IMR-90 (cell line): Measurements from ENCODE around the gene OPRL1. TPM values are rescaled to one million over a fixed set of nuclear protein-coding genes. Genes with fewer than 3 reads are reported as not detected.
A peak's percentile ranks its signal among the peaks of the same experiment; 100 is the strongest.

Experiments used
- ATAC-seq: fragments of 200-7000 bp; cut with Tn5 transposase; 2 replicates; pipeline ENCODE4 v1.9.1; 2020; ENCODE audit warnings: low read depth, mild to moderate bottlenecking, moderate library complexity
- BruUV-seq: library from RNA; stranded (reverse); fragments of 400-500 nt; replicated peaks from 2 replicates; lab custom pipeline; 2021; lab: Mats Ljungman, UMichigan
- CTCF ChIA-PET: fragments of 300-600 bp; formaldehyde crosslinking; extraction: SDS; loops from one replicate; lab custom pipeline; 2021; ENCODE audit warnings: antibody characterized with exemption; lab: Yijun Ruan, JAX
- POLR2A ChIA-PET: fragments of 300-600 bp; sonication (Branson Sonifier 250); formaldehyde crosslinking; loops from one replicate; lab custom pipeline; 2022; ENCODE audit warnings: antibody characterized with exemption; ENCODE audit not compliant: unreplicated experiment; lab: Charles Lee
- DNase-seq: peaks from one replicate; pipeline ENCODE4 v3.0.0; 2013
- H2AFZ ChIP-seq: replicated peaks from 2 replicates; pipeline ENCODE3; 2013; ENCODE audit warnings: low read length, mild to moderate bottlenecking; ENCODE audit not compliant: poor library complexity
- H2AK5ac ChIP-seq: 2 replicates; pipeline ENCODE4 v1.6.1; 2013; ENCODE audit warnings: low read depth, low read length, inconsistent platforms
- H2AK9ac ChIP-seq: replicated peaks from 2 replicates; pipeline ENCODE3; 2013; ENCODE audit warnings: mild to moderate bottlenecking, low read depth, low read length, moderate library complexity; ENCODE audit not compliant: poor library complexity
- H2BK120ac ChIP-seq: 2 replicates; pipeline ENCODE4 v1.6.1; 2013; ENCODE audit warnings: low read depth, low read length, inconsistent platforms
- H2BK15ac ChIP-seq: 3 replicates; pipeline ENCODE4 v1.6.1; 2013; ENCODE audit warnings: low read depth, low read length, inconsistent platforms
- H2BK20ac ChIP-seq: 2 replicates; pipeline ENCODE4 v1.6.1; 2013; ENCODE audit warnings: low read depth, mild to moderate bottlenecking, inconsistent platforms, low read length, moderate library complexity
- H2BK5ac ChIP-seq: 2 replicates; pipeline ENCODE4 v1.6.1; 2013; ENCODE audit warnings: mild to moderate bottlenecking, low read depth, low read length, inconsistent platforms; ENCODE audit not compliant: poor library complexity, severe bottlenecking
- H3K14ac ChIP-seq: replicated peaks from 2 replicates; pipeline ENCODE4 v1.6.1; 2013; ENCODE audit warnings: low read depth, low read length, inconsistent platforms
- H3K18ac ChIP-seq: 2 replicates; pipeline ENCODE4 v1.6.1; 2013; ENCODE audit warnings: low read depth, low read length, control low read depth
- H3K23ac ChIP-seq: 2 replicates; pipeline ENCODE4 v1.6.1; 2013; ENCODE audit warnings: low read depth, low read length, inconsistent platforms
- H3K27ac ChIP-seq: 2 replicates; pipeline ENCODE4 v1.5.1; 2013; ENCODE audit warnings: mild to moderate bottlenecking, control low read depth, low read length; ENCODE audit not compliant: insufficient read depth
- H3K27me3 ChIP-seq: 2 replicates; pipeline ENCODE4 v1.6.1; 2013; ENCODE audit warnings: low read length; ENCODE audit not compliant: control insufficient read depth, insufficient read depth
- H3K36me3 ChIP-seq: 2 replicates; pipeline ENCODE4 v1.6.1; 2013; ENCODE audit warnings: low read length, mixed read lengths; ENCODE audit not compliant: control insufficient read depth, insufficient read depth
- H3K4ac ChIP-seq: 2 replicates; pipeline ENCODE4 v1.6.1; 2013; ENCODE audit warnings: low read depth, low read length, inconsistent platforms
- H3K4me1 ChIP-seq: 2 replicates; pipeline ENCODE4 v1.6.1; 2013; ENCODE audit warnings: low read length, mixed read lengths; ENCODE audit not compliant: control insufficient read depth, insufficient read depth
- H3K4me2 ChIP-seq: 2 replicates; pipeline ENCODE4 v1.6.1; 2013; ENCODE audit warnings: low read depth, mild to moderate bottlenecking, control low read depth, low read length, moderate library complexity
- H3K4me3 ChIP-seq: 2 replicates; pipeline ENCODE4 v1.5.1; 2013; ENCODE audit warnings: low read depth, mild to moderate bottlenecking, control low read depth, low read length, moderate library complexity; ENCODE audit not compliant: insufficient read depth
- H3K56ac ChIP-seq: 2 replicates; pipeline ENCODE4 v1.6.1; 2013; ENCODE audit warnings: low read length, inconsistent platforms; ENCODE audit not compliant: insufficient read depth; ENCODE audit errors: extremely low read depth
- H3K79me1 ChIP-seq, 2 experiments: 2 replicates each; pipeline ENCODE4 v1.6.1; 2013; ENCODE audit warnings: low read length in 2 of 2, inconsistent platforms in 1 of 2, low read depth in 1 of 2
- H3K9ac ChIP-seq: 2 replicates; pipeline ENCODE4 v1.6.1; 2013; ENCODE audit warnings: low read depth, low read length, control low read depth
- H3K9me1 ChIP-seq: 2 replicates; pipeline ENCODE4 v1.6.1; 2013; ENCODE audit warnings: low read length, inconsistent platforms; ENCODE audit not compliant: insufficient read depth
- H3K9me3 ChIP-seq: 2 replicates; pipeline ENCODE4 v1.6.1; 2013; ENCODE audit warnings: low read length; ENCODE audit not compliant: control insufficient read depth, insufficient read depth
- H4K20me1 ChIP-seq: 2 replicates; pipeline ENCODE4 v1.6.1; 2013; ENCODE audit warnings: low read length, inconsistent platforms; ENCODE audit not compliant: insufficient read depth
- H4K5ac ChIP-seq: 2 replicates; pipeline ENCODE4 v1.6.1; 2013; ENCODE audit warnings: mild to moderate bottlenecking, low read depth, low read length, control low read depth
- H4K8ac ChIP-seq, 2 experiments: 2 replicates each; pipeline ENCODE4 v1.6.1; 2013; ENCODE audit warnings: low read depth in 2 of 2, low read length in 2 of 2, control low read depth in 1 of 2, inconsistent platforms in 1 of 2
- H4K91ac ChIP-seq: 2 replicates; pipeline ENCODE4 v1.6.1; 2013; ENCODE audit warnings: low read depth, low read length, inconsistent platforms; ENCODE audit not compliant: insufficient read depth
- CHD1 ChIP-seq: IDR thresholded peaks from 2 replicates; pipeline ENCODE4 v1.6.1; 2012; ENCODE audit warnings: low read depth, low read length, improper control_type of control experiment
- FOS ChIP-seq: fragments of 150-350 bp; IDR thresholded peaks from 2 replicates; pipeline ENCODE4 v1.6.1; 2016; ENCODE audit warnings: low read depth, low read length
- MAZ ChIP-seq: IDR thresholded peaks from 2 replicates; pipeline ENCODE4 v1.6.1; 2012; ENCODE audit warnings: low read depth, mild to moderate bottlenecking, low read length, improper control_type of control experiment, moderate library complexity, borderline replicate concordance
- MXI1 ChIP-seq: IDR thresholded peaks from 2 replicates; pipeline ENCODE4 v1.6.1; 2012; ENCODE audit warnings: low read depth, mild to moderate bottlenecking, low read length, moderate library complexity, borderline replicate concordance
- POLR2A ChIP-seq: IDR thresholded peaks from 2 replicates; pipeline ENCODE4 v1.6.1; 2012; ENCODE audit warnings: mild to moderate bottlenecking, low read depth, low read length
- RAD21 ChIP-seq: IDR thresholded peaks from 2 replicates; pipeline ENCODE4 v1.6.1; 2012; ENCODE audit warnings: low read length, improper control_type of control experiment
- RFX5 ChIP-seq: IDR thresholded peaks from 2 replicates; pipeline ENCODE4 v1.8.0; 2012; ENCODE audit warnings: low read depth, mild to moderate bottlenecking, low read length, moderate library complexity
- SMC3 ChIP-seq: fragments of 150-350 bp; IDR thresholded peaks from 2 replicates; pipeline ENCODE4 v1.6.1; 2016; ENCODE audit warnings: low read depth, mild to moderate bottlenecking, antibody characterized with exemption, low read length, moderate library complexity
- USF2 ChIP-seq: fragments of 150-350 bp; IDR thresholded peaks from 2 replicates; pipeline ENCODE4 v1.6.1; 2017; ENCODE audit warnings: mild to moderate bottlenecking, antibody characterized with exemption, low read length, low read depth
- WGBS, 2 experiments: methylation state at CpG; one replicate each; pipeline versions ENCODE4 v1.1.5 to v1.1.7; 2013; ENCODE audit warnings: missing lambda C conversion rate in 2 of 2; ENCODE audit not compliant: insufficient read length in 1 of 2; ENCODE audit errors: extremely low coverage in 2 of 2; 5-methylcytosine and 5-hydroxymethylcytosine counted together
- dilution Hi-C: fragments of 300-500 bp; cut with HindIII; formaldehyde crosslinking; loops from one replicate; pipeline ENCODE4 v1.14.3; 2018; ENCODE audit warnings: low sequenced_read_pairs; ENCODE audit not compliant: unreplicated experiment
- in situ Hi-C: fragments of 300-500 bp; cut with MboI; formaldehyde crosslinking; loops from 3 replicates; pipeline ENCODE4 v1.14.3; 2019; ENCODE audit warnings: low sequenced_read_pairs, inconsistent platforms, mixed read lengths
- intact Hi-C: fragments of 100-400 bp; cut with micrococcal nuclease; formaldehyde crosslinking; loops from 2 replicates; pipeline ENCODE4 v1.10.0; 2022
- polyA plus RNA-seq, 3 experiments: library from polyadenylated mRNA; depleted of rRNA; stranded (reverse); fragments of >200 nt; gene quantifications; 2 replicates each; pipeline ENCODE4 v1.2.3, GENCODE V29; 2012; ENCODE audit warnings: low replicate concordance in 1 of 3
- total RNA-seq: library from RNA; depleted of rRNA; stranded (reverse); fragments of >200 nt; gene quantifications from 2 replicates; pipeline ENCODE4 v1.2.3, GENCODE V29; 2012
- TF ChIP-seq, protein P1 (sequence below): conservative IDR thresholded peaks from 2 replicates; pipeline ENCODE4 v1.5.1; 2012; ENCODE audit warnings: mild to moderate bottlenecking, low read depth, low read length, improper control_type of control experiment
- TF ChIP-seq, protein P2 (sequence below): fragments of 150-350 bp; IDR thresholded peaks from 2 replicates; pipeline ENCODE4 v1.6.1; 2016; ENCODE audit warnings: low read depth, mild to moderate bottlenecking, low read length, moderate library complexity, borderline replicate concordance

Gene OPRL1
- total and polyA plus RNA-seq, 2 of the 4 experiments (the other 2 are of a cell fraction), result 0.36 to 1.2 TPM

- Histone ChIP-seq H3K9me1 (no peaks in the 10 kb centered on the region), H2BK120ac (no peak overlapping the region), H4K20me1 (peaks cover 15% of the 10 kb centered on the region), H2BK5ac (no peak overlapping the region), H3K27me3 (peaks cover 50% of the 10 kb centered on the region), H3K9ac (no peak overlapping the region), H3K23ac (no peak overlapping the region), H4K8ac (no peak overlapping the region), H4K91ac (no peak overlapping the region), H3K36me3 (no peaks in the 10 kb centered on the region), H4K5ac (no peak overlapping the region), H3K4ac (no peak overlapping the region), H3K4me2 (peak overlapping the region; percentile 81), H2BK15ac (no peak overlapping the region), H2BK20ac (no peak overlapping the region), H3K27ac (no peak overlapping the region), H3K56ac (no peak overlapping the region), H2AK5ac (no peak overlapping the region), H3K9me3 (peaks cover 8% of the 10 kb centered on the region; the same call in 1 of the 2 replicates), H3K14ac (no peak overlapping the region), H3K4me1 (peaks cover 13% of the 10 kb centered on the region), H2AFZ (peak overlapping the region; percentile 95), H3K79me1 (peaks cover 3 to 7% of the 10 kb centered on the region in 2 experiments; a peak in 3 of 4 replicates), H2AK9ac (no peak overlapping the region), H3K18ac (no peak overlapping the region), H3K4me3 (peak overlapping the region; percentile 63)
- intact Hi-C loops, result loop anchor here (1.0 kb wide), 1 partner anchor 37 kb away; no protein-coding TSS in a partner anchor
- ATAC-seq (peak; percentile 53), DNase-seq (peak; percentile 67)
- dilution Hi-C loops, result no loop called here
- ChIA-PET CTCF (interaction anchor here (0.6 to 1.3 kb wide), 5 partner anchors 26 to 178 kb away, joined by 3 to 6 read pairs (median 4); no protein-coding TSS in a partner anchor), POLR2A (no interaction called here)
- WGBS, 2 experiments, result 2% methylated on average over 7 of the region's 52 CpGs; no CpG with 5 or more reads in 1 of the 2 experiments
- TF ChIP-seq MAZ, result no peak
- TF ChIP-seq RAD21, result peak; percentile 59
- TF ChIP-seq FOS, result no peak
- no peak for TF ChIP-seq USF2
- TF ChIP-seq, protein P1, sequence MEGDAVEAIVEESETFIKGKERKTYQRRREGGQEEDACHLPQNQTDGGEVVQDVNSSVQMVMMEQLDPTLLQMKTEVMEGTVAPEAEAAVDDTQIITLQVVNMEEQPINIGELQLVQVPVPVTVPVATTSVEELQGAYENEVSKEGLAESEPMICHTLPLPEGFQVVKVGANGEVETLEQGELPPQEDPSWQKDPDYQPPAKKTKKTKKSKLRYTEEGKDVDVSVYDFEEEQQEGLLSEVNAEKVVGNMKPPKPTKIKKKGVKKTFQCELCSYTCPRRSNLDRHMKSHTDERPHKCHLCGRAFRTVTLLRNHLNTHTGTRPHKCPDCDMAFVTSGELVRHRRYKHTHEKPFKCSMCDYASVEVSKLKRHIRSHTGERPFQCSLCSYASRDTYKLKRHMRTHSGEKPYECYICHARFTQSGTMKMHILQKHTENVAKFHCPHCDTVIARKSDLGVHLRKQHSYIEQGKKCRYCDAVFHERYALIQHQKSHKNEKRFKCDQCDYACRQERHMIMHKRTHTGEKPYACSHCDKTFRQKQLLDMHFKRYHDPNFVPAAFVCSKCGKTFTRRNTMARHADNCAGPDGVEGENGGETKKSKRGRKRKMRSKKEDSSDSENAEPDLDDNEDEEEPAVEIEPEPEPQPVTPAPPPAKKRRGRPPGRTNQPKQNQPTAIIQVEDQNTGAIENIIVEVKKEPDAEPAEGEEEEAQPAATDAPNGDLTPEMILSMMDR, result peak; percentile 64
- TF ChIP-seq, protein P2, sequence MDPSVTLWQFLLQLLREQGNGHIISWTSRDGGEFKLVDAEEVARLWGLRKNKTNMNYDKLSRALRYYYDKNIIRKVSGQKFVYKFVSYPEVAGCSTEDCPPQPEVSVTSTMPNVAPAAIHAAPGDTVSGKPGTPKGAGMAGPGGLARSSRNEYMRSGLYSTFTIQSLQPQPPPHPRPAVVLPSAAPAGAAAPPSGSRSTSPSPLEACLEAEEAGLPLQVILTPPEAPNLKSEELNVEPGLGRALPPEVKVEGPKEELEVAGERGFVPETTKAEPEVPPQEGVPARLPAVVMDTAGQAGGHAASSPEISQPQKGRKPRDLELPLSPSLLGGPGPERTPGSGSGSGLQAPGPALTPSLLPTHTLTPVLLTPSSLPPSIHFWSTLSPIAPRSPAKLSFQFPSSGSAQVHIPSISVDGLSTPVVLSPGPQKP, result no peak
- no peak for TF ChIP-seq CHD1
- TF ChIP-seq RFX5, result no peak
- TF ChIP-seq MXI1, result no peak
- TF ChIP-seq SMC3, result peak; percentile 32; the same call in 1 of the 2 replicates
- no peak for TF ChIP-seq POLR2A
- in situ Hi-C loops, result no loop called here
- no TSS peak for BruUV-seq
Observed at GRCh38 chr20:64083378-64083803, 3.5 kb downstream of the OPRL1 start.
